Neural cell (in vitro differentiated cells): ENCODE measurements around the gene SNCAIP. TPM values are rescaled to one million over a fixed set of nuclear protein-coding genes. Genes with fewer than 3 reads are reported as not detected.

ENCODE experiments used
- H2AFZ ChIP-seq: fragments of 200-600, 300-800 bp; sonication (generic), shearing (Covaris generic); 2 replicates; pipeline ENCODE4 v1.6.0; 2014; ENCODE audit warnings: low read depth, mild to moderate bottlenecking, antibody characterized with exemption, low read length, moderate library complexity
- H3F3A ChIP-seq: fragments of 200-600 bp; shearing (Covaris generic); 2 replicates; pipeline ENCODE4 v1.6.1; 2016; ENCODE audit warnings: mild to moderate bottlenecking, moderate library complexity, mixed read lengths, antibody characterized with exemption, low read length; ENCODE audit not compliant: insufficient read depth, poor library complexity, severe bottlenecking
- H3K27ac ChIP-seq: fragments of 200-600, 300-800 bp; sonication (generic), shearing (Covaris generic); 2 replicates; pipeline ENCODE4 v1.5.1; 2014; ENCODE audit warnings: mild to moderate bottlenecking, low read length, moderate library complexity
- H3K27me3 ChIP-seq: fragments of 300-800, 200-600 bp; sonication (generic), shearing (Covaris generic); 2 replicates; pipeline ENCODE4 v1.6.0; 2014; ENCODE audit warnings: mild to moderate bottlenecking, low read depth, low read length, moderate library complexity; ENCODE audit not compliant: insufficient read depth
- H3K36me3 ChIP-seq: fragments of 300-800, 200-600 bp; sonication (generic), shearing (Covaris generic); 2 replicates; pipeline ENCODE4 v1.5.1; 2014; ENCODE audit warnings: mild to moderate bottlenecking, antibody characterized with exemption, low read length, moderate library complexity; ENCODE audit not compliant: insufficient read depth
- H3K4me2 ChIP-seq: fragments of 300-800, 200-600 bp; sonication (generic), shearing (Covaris generic); 2 replicates; pipeline ENCODE4 v1.6.0; 2014; ENCODE audit warnings: mild to moderate bottlenecking, low read length
- H3K4me3 ChIP-seq: fragments of 300-800, 200-600 bp; sonication (generic), shearing (Covaris generic); 2 replicates; pipeline ENCODE4 v1.5.1; 2014; ENCODE audit warnings: mild to moderate bottlenecking, low read length, moderate library complexity
- H3K79me2 ChIP-seq: fragments of 200-600 bp; shearing (Covaris generic); replicated peaks from 2 replicates; pipeline ENCODE4 v1.6.0; 2014; ENCODE audit warnings: mild to moderate bottlenecking, low read length, moderate library complexity; ENCODE audit not compliant: insufficient read depth
- H3K9ac ChIP-seq: fragments of 300-800, 200-600 bp; sonication (generic), shearing (Covaris generic); 2 replicates; pipeline ENCODE4 v1.6.1; 2016; ENCODE audit warnings: mild to moderate bottlenecking, low read length, mixed read lengths
- H3K9me2 ChIP-seq: fragments of 200-600 bp; shearing (Covaris generic); 2 replicates; pipeline ENCODE4 v1.6.1; 2016; ENCODE audit warnings: mild to moderate bottlenecking, low read length, mixed read lengths; ENCODE audit not compliant: insufficient read depth
- H3K9me3 ChIP-seq: fragments of 200-600, 300-800 bp; sonication (generic), shearing (Covaris generic); 2 replicates; pipeline ENCODE4 v1.6.1; 2016; ENCODE audit warnings: mild to moderate bottlenecking, mixed run types, low read length, moderate library complexity, mixed read lengths
- H4K20me1 ChIP-seq: fragments of 200-600 bp; shearing (Covaris generic); 2 replicates; pipeline ENCODE4 v1.6.1; 2016; ENCODE audit warnings: mild to moderate bottlenecking, mixed run types; ENCODE audit not compliant: insufficient read depth
- EP300 ChIP-seq: fragments of 450-650 bp; conservative IDR thresholded peaks from 2 replicates; pipeline ENCODE4 v1.6.1; 2014; ENCODE audit warnings: antibody characterized with exemption, mild to moderate bottlenecking, moderate library complexity; ENCODE audit not compliant: poor library complexity, severe bottlenecking
- EZH2 ChIP-seq: fragments of 200-600, 300-800 bp; shearing (Covaris generic), sonication (generic); IDR thresholded peaks from 2 replicates; pipeline ENCODE4 v1.6.1; 2014; ENCODE audit warnings: antibody characterized with exemption, low read length, borderline replicate concordance, mild to moderate bottlenecking; ENCODE audit not compliant: insufficient read depth, poor library complexity, severe bottlenecking
- MXI1 ChIP-seq: fragments of 450-650 bp; conservative IDR thresholded peaks from 2 replicates; pipeline ENCODE4 v1.6.1; 2014; ENCODE audit warnings: antibody characterized with exemption, mild to moderate bottlenecking; ENCODE audit not compliant: poor library complexity, severe bottlenecking
- POLR2AphosphoS5 ChIP-seq: IDR thresholded peaks from 2 replicates; pipeline ENCODE4 v1.6.1; 2012
- RAD21 ChIP-seq: fragments of 450-650 bp; conservative IDR thresholded peaks from 2 replicates; pipeline ENCODE4 v1.6.1; 2014; ENCODE audit warnings: antibody characterized with exemption, mild to moderate bottlenecking, moderate library complexity
- SMC3 ChIP-seq: fragments of 450-650 bp; conservative IDR thresholded peaks from 2 replicates; pipeline ENCODE4 v1.6.1; 2014; ENCODE audit warnings: antibody characterized with exemption, mild to moderate bottlenecking, moderate library complexity; ENCODE audit not compliant: poor library complexity
- TAF1 ChIP-seq: IDR thresholded peaks from 2 replicates; pipeline ENCODE4 v1.6.1; 2012; ENCODE audit warnings: low read depth
- polyA plus RNA-seq: library from polyadenylated mRNA; depleted of rRNA; stranded (reverse); fragments of >200 nt; gene quantifications from 2 replicates; pipeline ENCODE4 v1.2.3, GENCODE V29; 2014
- TF ChIP-seq, protein P1 (sequence below): fragments of 450-650 bp; IDR thresholded peaks from 2 replicates; pipeline ENCODE4 v1.5.1; 2014; ENCODE audit warnings: antibody characterized with exemption, mild to moderate bottlenecking, moderate library complexity; ENCODE audit not compliant: poor library complexity, severe bottlenecking
- TF ChIP-seq, protein P2 (sequence below): IDR thresholded peaks from 2 replicates; pipeline ENCODE4 v1.6.1; 2012; ENCODE audit warnings: borderline replicate concordance

Gene SNCAIP
- polyA plus RNA-seq, 1 donor from 2014 or later, result 25.6 TPM

DNA sequence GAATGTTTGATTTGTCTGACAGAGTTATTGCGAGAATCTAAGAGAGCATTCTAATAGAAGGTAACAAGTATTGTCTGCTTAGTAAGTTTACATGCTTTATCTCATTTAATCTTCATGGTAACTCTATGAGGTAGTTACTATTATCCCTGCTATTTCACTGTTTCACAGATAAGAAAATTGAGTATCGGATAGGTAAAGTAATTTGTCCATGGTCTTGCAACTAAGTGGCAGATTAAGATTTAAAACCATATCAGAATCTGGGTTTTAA, 118.2 kb downstream of the SNCAIP start (continued):
- TF ChIP-seq, protein P1, sequence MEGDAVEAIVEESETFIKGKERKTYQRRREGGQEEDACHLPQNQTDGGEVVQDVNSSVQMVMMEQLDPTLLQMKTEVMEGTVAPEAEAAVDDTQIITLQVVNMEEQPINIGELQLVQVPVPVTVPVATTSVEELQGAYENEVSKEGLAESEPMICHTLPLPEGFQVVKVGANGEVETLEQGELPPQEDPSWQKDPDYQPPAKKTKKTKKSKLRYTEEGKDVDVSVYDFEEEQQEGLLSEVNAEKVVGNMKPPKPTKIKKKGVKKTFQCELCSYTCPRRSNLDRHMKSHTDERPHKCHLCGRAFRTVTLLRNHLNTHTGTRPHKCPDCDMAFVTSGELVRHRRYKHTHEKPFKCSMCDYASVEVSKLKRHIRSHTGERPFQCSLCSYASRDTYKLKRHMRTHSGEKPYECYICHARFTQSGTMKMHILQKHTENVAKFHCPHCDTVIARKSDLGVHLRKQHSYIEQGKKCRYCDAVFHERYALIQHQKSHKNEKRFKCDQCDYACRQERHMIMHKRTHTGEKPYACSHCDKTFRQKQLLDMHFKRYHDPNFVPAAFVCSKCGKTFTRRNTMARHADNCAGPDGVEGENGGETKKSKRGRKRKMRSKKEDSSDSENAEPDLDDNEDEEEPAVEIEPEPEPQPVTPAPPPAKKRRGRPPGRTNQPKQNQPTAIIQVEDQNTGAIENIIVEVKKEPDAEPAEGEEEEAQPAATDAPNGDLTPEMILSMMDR, result no peak

DNA sequence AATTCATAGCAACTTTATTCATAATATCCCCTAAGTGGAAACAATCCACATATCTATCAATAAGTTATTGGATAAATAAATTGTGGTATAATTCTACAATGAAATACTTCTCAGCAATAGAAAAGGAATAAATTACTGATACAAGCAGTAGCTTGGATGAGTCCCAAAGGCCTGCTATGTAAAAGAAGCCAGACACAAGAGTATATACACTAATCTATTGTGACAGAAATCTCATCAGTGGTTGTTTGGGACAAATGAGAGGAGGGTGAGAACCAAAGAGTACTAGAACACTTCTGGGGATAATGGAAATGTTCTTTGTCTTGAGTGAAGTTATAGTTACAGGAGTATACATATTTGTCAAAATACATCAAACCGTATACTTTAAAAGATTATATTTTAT, 119.3 kb downstream of the SNCAIP start:
- TF ChIP-seq EZH2, result no peak
- no peak for TF ChIP-seq RAD21
- no peak for TF ChIP-seq MXI1
- no peak for TF ChIP-seq TAF1
- TF ChIP-seq EP300, result no peak
- no peak for TF ChIP-seq SMC3
- TF ChIP-seq, protein P1, result no peak
- TF ChIP-seq, protein P2, sequence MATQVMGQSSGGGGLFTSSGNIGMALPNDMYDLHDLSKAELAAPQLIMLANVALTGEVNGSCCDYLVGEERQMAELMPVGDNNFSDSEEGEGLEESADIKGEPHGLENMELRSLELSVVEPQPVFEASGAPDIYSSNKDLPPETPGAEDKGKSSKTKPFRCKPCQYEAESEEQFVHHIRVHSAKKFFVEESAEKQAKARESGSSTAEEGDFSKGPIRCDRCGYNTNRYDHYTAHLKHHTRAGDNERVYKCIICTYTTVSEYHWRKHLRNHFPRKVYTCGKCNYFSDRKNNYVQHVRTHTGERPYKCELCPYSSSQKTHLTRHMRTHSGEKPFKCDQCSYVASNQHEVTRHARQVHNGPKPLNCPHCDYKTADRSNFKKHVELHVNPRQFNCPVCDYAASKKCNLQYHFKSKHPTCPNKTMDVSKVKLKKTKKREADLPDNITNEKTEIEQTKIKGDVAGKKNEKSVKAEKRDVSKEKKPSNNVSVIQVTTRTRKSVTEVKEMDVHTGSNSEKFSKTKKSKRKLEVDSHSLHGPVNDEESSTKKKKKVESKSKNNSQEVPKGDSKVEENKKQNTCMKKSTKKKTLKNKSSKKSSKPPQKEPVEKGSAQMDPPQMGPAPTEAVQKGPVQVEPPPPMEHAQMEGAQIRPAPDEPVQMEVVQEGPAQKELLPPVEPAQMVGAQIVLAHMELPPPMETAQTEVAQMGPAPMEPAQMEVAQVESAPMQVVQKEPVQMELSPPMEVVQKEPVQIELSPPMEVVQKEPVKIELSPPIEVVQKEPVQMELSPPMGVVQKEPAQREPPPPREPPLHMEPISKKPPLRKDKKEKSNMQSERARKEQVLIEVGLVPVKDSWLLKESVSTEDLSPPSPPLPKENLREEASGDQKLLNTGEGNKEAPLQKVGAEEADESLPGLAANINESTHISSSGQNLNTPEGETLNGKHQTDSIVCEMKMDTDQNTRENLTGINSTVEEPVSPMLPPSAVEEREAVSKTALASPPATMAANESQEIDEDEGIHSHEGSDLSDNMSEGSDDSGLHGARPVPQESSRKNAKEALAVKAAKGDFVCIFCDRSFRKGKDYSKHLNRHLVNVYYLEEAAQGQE, result no peak
- no peak for TF ChIP-seq POLR2AphosphoS5
- no peaks in the 10 kb centered on the region for H3F3A ChIP-seq
- H3K4me3 ChIP-seq, result no peak overlapping the region
- no peaks in the 10 kb centered on the region for H3K79me2 ChIP-seq
- peaks cover 7% of the 10 kb centered on the region for H3K36me3 ChIP-seq
- H2AFZ ChIP-seq, result no peak overlapping the region
- no peak overlapping the region for H3K4me2 ChIP-seq
- H3K9me3 ChIP-seq, result no peaks in the 10 kb centered on the region
- no peak overlapping the region for H3K27ac ChIP-seq
- no peaks in the 10 kb centered on the region for H3K27me3 ChIP-seq
- H4K20me1 ChIP-seq, result no peaks in the 10 kb centered on the region
- no peak overlapping the region for H3K9ac ChIP-seq
- no peaks in the 10 kb centered on the region for H3K9me2 ChIP-seq

DNA sequence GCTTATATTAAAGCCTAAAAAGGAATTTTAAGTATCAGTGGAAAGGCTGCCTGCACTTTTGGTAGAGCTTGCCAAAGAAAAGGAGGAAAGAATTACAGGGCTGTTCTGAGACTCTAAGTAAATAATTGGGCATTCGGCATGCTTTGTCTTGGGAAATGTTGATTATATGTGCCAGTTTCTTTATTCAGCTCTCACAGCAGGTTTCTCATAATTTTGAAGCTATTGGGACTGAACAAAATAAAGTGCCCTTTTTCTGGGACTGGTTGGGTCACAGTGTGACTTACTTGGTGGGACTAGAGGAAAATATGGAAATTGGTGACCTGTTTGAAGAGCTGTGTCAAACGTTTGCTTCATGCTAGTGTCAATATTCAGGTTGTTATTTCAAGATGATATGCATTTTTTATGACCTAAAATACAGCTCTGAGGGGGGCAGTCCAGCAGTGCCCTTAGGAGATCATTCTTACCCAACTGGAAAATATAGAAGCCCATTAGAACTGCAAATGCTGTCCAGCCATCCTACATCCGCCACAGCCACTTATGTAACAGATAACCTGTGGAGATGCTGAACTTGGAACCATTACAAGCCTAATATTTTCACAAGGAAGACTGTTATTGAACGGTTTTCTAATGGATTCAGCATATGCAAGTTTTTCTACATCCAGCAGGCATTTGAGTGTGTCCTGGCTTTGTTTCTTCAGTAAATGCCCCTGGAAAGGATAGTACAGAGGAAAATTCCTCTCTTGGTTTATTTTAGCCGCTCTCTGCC, 122.4 kb downstream of the SNCAIP start:
- Histone ChIP-seq H3K9me2 (no peaks in the 10 kb centered on the region), H3K9me3 (no peaks in the 10 kb centered on the region), H3K27ac (peak overlapping the region; percentile 25), H3K9ac (no peak overlapping the region), H3K4me2 (no peak overlapping the region), H2AFZ (no peak overlapping the region), H3K79me2 (no peaks in the 10 kb centered on the region), H4K20me1 (no peaks in the 10 kb centered on the region), H3K36me3 (peaks cover 12% of the 10 kb centered on the region), H3K4me3 (no peak overlapping the region), H3K27me3 (no peaks in the 10 kb centered on the region), H3F3A (no peaks in the 10 kb centered on the region)
- TF ChIP-seq TAF1 (no peak), POLR2AphosphoS5 (no peak), SMC3 (no peak), RAD21 (no peak), MXI1 (no peak), EP300 (no peak), EZH2 (no peak)
- TF ChIP-seq, protein P2, result no peak
- TF ChIP-seq, protein P1, result no peak
